ENCODE results near the gene SLC8A1. TPM values are rescaled to one million over a fixed set of nuclear protein-coding genes. Genes with fewer than 3 reads are reported as not detected.

Gene SLC8A1
- total and polyA plus RNA-seq, 2 of the 13 experiments (the other 11 are each of a cell fraction or from before 2014, with no cell fraction given), result not detected

- intact Hi-C loops (cut with micrococcal nuclease; ENCODE audit: unreplicated experiment), result no loop called here
- CTCF ChIA-PET (ENCODE audit: low intra/inter-chr PET ratio, low total read pairs), result no interaction called here
- H3K9me3 ChIP-seq (ENCODE audit: low read length), result no peaks in the 10 kb centered on the region
These were observed 313.6 kb downstream of the SLC8A1 start for GRCh38 chr2:40138314-40138713.

More at GRCh38 chr2:40138314-40138713, 313.6 kb downstream of the SLC8A1 start:
- no TSS peak for BruUV-seq (replicated peaks)
- Histone ChIP-seq H3K79me2 (ENCODE audit: insufficient read depth, low read length) (no peaks in the 10 kb centered on the region), H2AFZ (ENCODE audit: low read length) (no peak overlapping the region), H3K4me1 (ENCODE audit: insufficient read depth, low read length) (no peaks in the 10 kb centered on the region), H3K4me3 (replicated peaks in 1 of 3; ENCODE audit: insufficient read depth in 1 of 3, low read depth in 2 of 3, low read length in 3 of 3) (no peak overlapping the region), H3K36me3 (replicated peaks in 1 of 2; ENCODE audit: control insufficient read depth in 1 of 2, insufficient read depth in 2 of 2, low read length in 2 of 2) (no peaks in the 10 kb centered on the region), H4K20me1 (ENCODE audit: insufficient read depth, low read length) (no peaks in the 10 kb centered on the region), H3K9ac (ENCODE audit: insufficient read depth, low read depth, low read length) (no peak overlapping the region), H3K27ac (ENCODE audit: extremely low read length, insufficient read depth, low read length) (no peak overlapping the region), H3K27me3 (ENCODE audit: control insufficient read depth in 1 of 2, insufficient read depth in 2 of 2, low read length in 2 of 2) (no peaks in the 10 kb centered on the region), H3K4me2 (ENCODE audit: low read depth, low read length) (no peak overlapping the region)
- TF ChIP-seq NFRKB (IDR thresholded peaks at IDR 0.05) (no peak), CCAR2 (optimal IDR thresholded peaks at IDR 0.05; ENCODE audit: low read depth, low read length) (no peak), STAG1 (CRISPR knock-in tag; IDR thresholded peaks at IDR 0.05) (no peak), THAP9 (CRISPR knock-in tag; IDR thresholded peaks at IDR 0.05; ENCODE audit: borderline replicate concordance) (no peak), ZNF670 (CRISPR knock-in tag; IDR thresholded peaks at IDR 0.05; ENCODE audit: borderline replicate concordance) (no peak), SMC3 (IDR thresholded peaks at IDR 0.05; ENCODE audit: low read length) (no peak), REPIN1 (CRISPR knock-in tag; IDR thresholded peaks at IDR 0.05; ENCODE audit: borderline replicate concordance, low read depth) (no peak), ZNF776 (CRISPR knock-in tag; IDR thresholded peaks at IDR 0.05) (no peak), ZNF543 (CRISPR knock-in tag; IDR thresholded peaks at IDR 0.05) (no peak), NR2F2 (IDR thresholded peaks at IDR 0.05; ENCODE audit: borderline replicate concordance, low read depth) (no peak), ZSCAN22 (CRISPR knock-in tag; IDR thresholded peaks at IDR 0.05) (no peak), ZNF549 (CRISPR knock-in tag; IDR thresholded peaks at IDR 0.05) (no peak), NR2F1 (CRISPR knock-in tag; IDR thresholded peaks at IDR 0.05) (no peak), MATR3 (CRISPR knock-in tag; IDR thresholded peaks at IDR 0.05) (no peak), NFKBIZ (CRISPR knock-in tag; IDR thresholded peaks at IDR 0.05) (no peak), FOSL1 (CRISPR knock-in tag; IDR thresholded peaks at IDR 0.05; ENCODE audit: borderline replicate concordance) (no peak), SNAPC4 (CRISPR knock-in tag; IDR thresholded peaks at IDR 0.05) (no peak), ZBTB3 (CRISPR knock-in tag; IDR thresholded peaks at IDR 0.05; ENCODE audit: borderline replicate concordance, low read depth) (no peak), MIXL1 (CRISPR knock-in tag; IDR thresholded peaks at IDR 0.05) (no peak)
- DNase-seq (ENCODE audit: low spot score) (no peak), FAIRE-seq (no peak), ATAC-seq (no peak)
- WGBS (ENCODE audit: low lambda C conversion rate), result 0% methylated on average over 1 of the region's 1 CpG
- POLR2A ChIA-PET, result no interaction called here
- in situ Hi-C loops (cut with HindIII; ENCODE audit: extremely low pct_ligation_motif_present, low pct_unique_long_range_greater_than_20kb), result no loop called here
